Measurements from ENCODE around the gene DNAJA4.
A peak's percentile ranks its signal among the peaks of the same experiment; 100 is the strongest.

Gene DNAJA4

GRCh38 chr15:78280319-78281072, 16.1 kb downstream of the DNAJA4 start:
- no peak for DNase-seq (ENCODE audit: low read depth)

DNA sequence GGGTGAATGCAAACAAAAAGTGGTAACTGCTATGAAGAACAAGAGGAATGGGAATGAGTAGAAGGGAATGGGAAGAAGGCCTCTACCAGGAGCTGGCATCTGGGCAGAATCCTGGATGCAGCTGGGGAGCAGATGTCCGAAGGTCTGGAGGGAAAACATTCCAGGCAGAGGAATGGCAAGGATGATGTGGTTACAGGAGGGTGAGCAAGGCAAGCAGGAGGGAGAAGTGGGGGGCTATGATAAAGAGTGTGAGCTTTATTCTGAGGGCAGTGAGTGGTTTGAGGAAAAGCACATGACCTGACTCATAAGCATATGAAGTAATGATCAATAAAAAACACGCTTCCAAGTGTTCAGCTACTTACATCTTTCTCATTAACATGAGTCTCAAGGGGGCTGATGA, 18.0 kb downstream of the DNAJA4 start:
- DNase-seq (ENCODE audit: low read depth), result no peak

GRCh38 chr15:78284758-78285157, 20.4 kb downstream of the DNAJA4 start:
- no peak for DNase-seq (ENCODE audit: low read depth)

GRCh38 chr15:78290222-78290621, 25.9 kb downstream of the DNAJA4 start:
- no peak for DNase-seq (ENCODE audit: low read depth)

DNA sequence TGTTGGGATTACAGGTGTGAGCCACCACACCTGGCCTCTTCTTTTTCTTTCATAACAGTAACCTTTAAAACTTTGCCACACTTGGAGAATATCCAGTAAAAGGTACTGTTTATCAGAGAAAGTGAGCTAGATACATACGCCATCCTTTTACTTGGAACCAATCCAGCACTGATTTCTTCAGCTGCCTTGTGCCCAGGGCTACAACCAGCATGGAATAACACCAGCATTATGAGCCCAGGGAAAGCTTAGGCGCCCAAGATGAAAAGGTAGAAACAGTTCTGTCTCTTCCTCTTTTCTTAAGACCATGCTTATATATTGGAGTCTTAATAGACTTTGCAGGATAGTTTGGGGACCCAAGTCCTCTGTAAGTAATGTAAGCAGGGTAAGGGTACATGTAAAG, 26.7 kb downstream of the DNAJA4 start:
- DNase-seq (ENCODE audit: low read depth), result no peak

DNA sequence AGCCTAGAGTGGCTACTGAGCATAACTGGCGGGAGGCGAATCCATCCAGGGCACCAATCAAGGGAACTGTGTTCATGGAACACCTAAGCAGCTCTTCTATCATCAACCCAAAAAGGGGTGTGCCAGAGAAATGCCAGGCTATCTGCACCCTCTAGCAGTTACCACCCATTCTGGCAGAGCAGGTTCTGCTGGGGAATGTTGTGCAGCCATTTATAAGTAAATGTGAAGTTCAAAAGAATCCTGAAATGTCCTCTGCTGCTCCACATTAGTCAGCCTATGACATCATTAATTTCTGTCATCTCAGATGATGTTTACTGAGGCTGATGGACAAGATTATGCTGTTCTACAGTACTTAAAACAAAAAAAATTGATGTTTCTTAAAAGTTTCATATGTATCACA, 27.3 kb downstream of the DNAJA4 start:
- no peak for DNase-seq (ENCODE audit: low read depth)

DNA sequence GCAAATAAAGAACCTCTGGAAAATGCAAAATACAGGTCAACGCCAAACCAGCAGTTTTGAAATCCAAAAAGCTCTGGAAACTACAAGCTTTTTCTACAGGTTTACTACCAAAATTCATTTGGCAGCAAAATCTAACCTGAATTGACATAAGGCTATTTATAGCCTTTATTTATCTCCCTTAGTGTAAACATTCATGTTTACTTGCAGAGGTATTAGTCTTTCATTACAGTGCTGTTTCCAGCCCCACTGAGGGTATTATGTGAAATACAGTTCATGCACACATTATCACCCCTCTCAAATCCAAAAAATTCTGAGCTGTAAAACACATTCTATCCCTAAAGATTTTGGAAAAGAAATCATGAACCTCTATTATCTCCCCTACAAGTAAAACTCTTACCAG, 27.9 kb downstream of the DNAJA4 start:
- DNase-seq (ENCODE audit: low read depth), result no peak

DNA sequence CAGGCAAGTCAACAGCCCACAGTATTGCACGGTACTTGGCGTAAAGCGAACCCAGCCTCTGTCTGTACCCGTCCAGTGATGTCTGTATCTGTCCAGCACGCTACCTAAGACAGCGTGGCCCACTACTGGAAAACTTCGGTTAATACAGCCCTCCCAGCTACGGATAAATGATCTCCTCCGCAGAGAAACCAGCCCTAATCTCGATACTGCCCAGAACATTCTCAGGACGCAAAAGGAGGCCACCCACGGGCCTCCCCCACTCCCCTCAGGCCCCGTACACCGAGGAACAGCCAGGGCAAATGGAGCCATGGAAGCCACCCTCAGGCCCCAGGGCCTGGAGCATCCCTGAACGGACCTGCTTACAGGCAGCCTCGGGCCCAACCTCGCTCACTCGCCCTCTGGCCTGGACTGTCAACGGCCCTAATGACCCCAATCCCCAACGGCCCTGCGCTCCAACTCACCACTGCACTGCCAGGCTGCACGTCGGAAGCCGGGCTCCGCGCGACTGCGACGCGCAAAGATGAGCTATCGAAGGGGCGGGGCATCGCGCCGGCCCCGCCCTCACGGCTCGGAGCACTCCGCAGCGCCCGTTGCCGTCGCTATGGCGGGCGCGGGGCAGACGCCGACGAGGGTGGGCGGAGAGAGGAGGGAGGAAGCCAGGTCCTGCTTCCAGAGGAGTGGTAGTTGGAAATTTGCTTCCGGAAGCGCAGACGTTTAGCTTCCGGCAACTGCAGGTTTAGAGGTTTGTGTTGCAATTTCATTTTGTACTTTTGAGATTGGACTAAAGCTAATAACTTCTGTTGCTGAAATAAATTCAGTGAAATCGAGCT, 35.0 kb downstream of the DNAJA4 start, which contains the start of gene SKIC8:
Gene SKIC8, minus strand, starts transcription at position 509 of the 830 bp plus-strand sequence. CDS start 3,923 bp downstream, outside the sequence.
- peak; percentile 82 for DNase-seq (ENCODE audit: low read depth)

- DNase-seq (ENCODE audit: low read depth), result no peak
These were observed 37.0 kb downstream of the DNAJA4 start for GRCh38 chr15:78301326-78301725.

DNA sequence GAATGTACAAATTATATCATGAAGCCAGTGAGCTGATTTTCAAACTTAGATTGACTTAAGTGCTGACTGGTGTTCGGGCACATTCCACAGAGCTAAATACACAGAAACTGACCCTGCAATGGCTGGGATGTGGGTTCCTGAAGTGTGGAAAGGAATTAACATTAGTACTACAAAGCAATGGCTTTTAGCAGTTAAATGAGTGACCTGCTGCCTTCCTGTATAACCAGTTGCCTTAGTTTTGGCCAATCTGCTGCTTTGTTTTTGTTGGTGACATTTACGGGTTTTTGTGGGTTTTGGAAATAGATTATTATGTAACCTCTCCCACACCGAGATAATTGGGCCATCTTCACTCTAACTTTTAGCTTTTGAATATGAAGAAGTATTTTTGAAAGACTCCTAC, 37.5 kb downstream of the DNAJA4 start:
- no peak for DNase-seq (ENCODE audit: low read depth)

GRCh38 chr15:78302579-78303312, 38.4 kb downstream of the DNAJA4 start:
- DNase-seq (ENCODE audit: low read depth), result no peak

DNA sequence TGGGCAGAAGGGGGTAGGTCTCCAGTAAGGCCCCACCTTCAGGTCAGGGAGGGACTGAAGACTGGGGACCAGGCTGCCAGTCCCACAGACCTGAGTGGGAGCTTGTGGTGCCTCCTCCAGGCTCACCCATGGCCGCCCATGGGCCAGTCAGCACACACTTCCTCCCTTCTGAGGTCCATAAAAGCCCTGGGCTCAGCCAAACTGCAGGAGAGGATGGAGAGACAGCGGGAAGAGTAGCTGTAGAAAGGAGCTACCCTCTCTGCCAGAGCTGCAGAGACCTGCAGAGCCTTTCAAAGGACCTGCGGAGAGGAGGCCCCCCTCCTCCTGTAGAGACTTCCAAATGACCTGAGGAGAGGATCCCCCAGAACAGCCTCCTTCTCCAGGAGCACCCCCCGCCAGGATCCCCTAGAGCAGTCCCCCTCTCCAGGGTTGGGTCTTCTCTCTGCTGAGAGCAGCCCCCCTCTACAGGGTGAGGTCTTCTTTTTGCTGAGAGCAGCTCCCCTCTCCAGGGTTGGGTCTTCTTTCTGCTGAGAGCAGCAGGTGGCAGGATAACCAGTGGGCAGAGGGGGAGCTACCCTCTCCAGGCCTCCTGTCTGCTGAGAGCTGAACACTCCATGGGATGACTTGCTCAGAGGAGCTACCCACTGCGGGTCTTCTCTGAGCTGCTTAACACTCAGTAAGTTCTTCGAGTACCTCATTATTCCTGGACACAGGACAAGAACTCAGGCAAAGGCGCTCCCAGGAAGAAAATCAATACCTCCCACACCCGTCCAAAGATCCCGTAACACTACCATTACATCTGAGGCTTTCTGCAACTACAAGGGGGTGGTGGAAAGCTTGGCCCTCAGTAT, 40.1 kb downstream of the DNAJA4 start:
- DNase-seq (ENCODE audit: low read depth), result no peak

GRCh38 chr15:78306176-78306774, 41.9 kb downstream of the DNAJA4 start:
- DNase-seq (ENCODE audit: low read depth), result no peak

DNA sequence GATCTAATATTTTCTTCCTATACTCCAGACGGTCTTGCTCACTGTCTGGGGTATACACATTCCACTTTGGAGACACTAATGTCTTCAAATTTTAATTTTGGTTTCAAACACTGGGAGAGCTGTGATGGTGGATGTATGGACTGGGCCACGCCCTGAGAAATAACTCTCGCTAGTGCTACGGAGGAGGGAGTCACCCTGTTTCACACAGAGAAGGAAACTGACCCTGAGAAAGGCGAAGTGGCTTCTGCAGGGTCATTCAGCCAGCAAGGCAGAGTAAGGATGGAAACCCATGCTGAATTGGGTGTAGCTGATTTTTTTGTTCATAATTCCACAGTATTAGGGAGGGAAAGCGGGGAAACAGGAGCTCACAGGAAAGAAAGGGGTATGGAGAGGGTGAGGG, 43.6 kb downstream of the DNAJA4 start:
- DNase-seq (ENCODE audit: low read depth), result no peak

- DNase-seq (ENCODE audit: low read depth), result peak; percentile 14
These were observed 44.2 kb downstream of the DNAJA4 start for GRCh38 chr15:78308422-78309032.

- DNase-seq (ENCODE audit: low read depth), result no peak
These were observed 46.9 kb downstream of the DNAJA4 start for GRCh38 chr15:78311292-78311691.

GRCh38 chr15:78312536-78312935, 48.2 kb downstream of the DNAJA4 start:
- no peak for DNase-seq (ENCODE audit: low read depth)

DNA sequence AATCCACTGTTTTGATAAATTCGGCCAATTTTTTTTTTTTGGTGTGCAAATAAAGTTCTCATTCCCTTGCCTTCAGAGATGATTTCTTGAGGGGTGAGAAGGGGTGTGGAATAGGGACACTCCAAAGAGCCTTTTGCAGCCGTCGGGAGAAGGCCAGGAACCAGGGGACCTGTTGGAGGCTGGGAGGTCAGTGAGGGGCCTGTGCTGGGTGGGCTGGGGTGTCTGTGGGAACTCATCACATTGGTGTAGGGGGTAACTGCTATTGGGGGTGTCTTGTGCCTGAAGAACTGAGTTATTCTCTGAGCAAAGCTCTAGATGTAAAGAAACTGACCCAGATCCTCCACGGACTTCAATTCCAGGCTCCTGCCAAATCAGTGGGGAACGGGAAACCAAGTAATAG, 48.6 kb downstream of the DNAJA4 start:
- DNase-seq (ENCODE audit: low read depth), result no peak

- DNase-seq (ENCODE audit: low read depth), result no peak
These were observed 49.0 kb downstream of the DNAJA4 start for GRCh38 chr15:78313383-78313782.

GRCh38 chr15:78314181-78314581, 49.8 kb downstream of the DNAJA4 start:
- DNase-seq (ENCODE audit: low read depth), result no peak
